GM12873 (cell line): ENCODE results near the gene SLC30A2.

ENCODE experiments used
- CTCF ChIP-seq: IDR thresholded peaks from 2 replicates; pipeline ENCODE4 v1.5.1; 2012; ENCODE audit warnings: low read depth, mild to moderate bottlenecking, moderate library complexity, low read length, control low read depth; ENCODE audit not compliant: insufficient read depth; ENCODE audit errors: missing control alignments

SLC30A2 gene

GRCh38 chr1:26077524-26077923, 31.6 kb upstream of the SLC30A2 start:
- TF ChIP-seq CTCF = no peak

GRCh38 chr1:26075421-26076144, 29.7 kb upstream of the SLC30A2 start:
- no peak for TF ChIP-seq CTCF

- TF ChIP-seq CTCF = no peak
These were observed 26.4 kb upstream of the SLC30A2 start for GRCh38 chr1:26072305-26072704.

GRCh38 chr1:26070963-26071342, 25.0 kb upstream of the SLC30A2 start:
- TF ChIP-seq CTCF = no peak

- TF ChIP-seq CTCF = no peak
These were observed 24.5 kb upstream of the SLC30A2 start for GRCh38 chr1:26070296-26070962.

- TF ChIP-seq CTCF = no peak
These were observed 24.0 kb upstream of the SLC30A2 start for GRCh38 chr1:26069941-26070295.

GRCh38 chr1:26067432-26067911, 21.6 kb upstream of the SLC30A2 start, which contains the start of gene TRIM63:
TRIM63 (minus strand) TSS chr1:26067630; CDS start chr1:26067494, 136 bp downstream.
- no peak for TF ChIP-seq CTCF
